ENCODE data around the gene TMBIM1.

GRCh38 chr2:218280260-218280870 lies 11.9 kb downstream of the TMBIM1 start:
- TF ChIP-seq CTCF (IDR thresholded peaks at IDR 0.05), result no peak
- TF ChIP-seq POLR2A (IDR thresholded peaks at IDR 0.05), result no peak
